T47D (cell line): ENCODE data around the gene TCF12.

Source experiments
- DNase-seq, 2 experiments: peaks; one replicate each; pipeline versions ENCODE4 v3.0.0 to v3.0.0-alpha.2; 2011 to 2012; ENCODE audit warnings: low read depth in 1 of 2, low spot score in 1 of 2
- JUND ChIP-seq: IDR thresholded peaks from 2 replicates; pipeline ENCODE4 v1.6.1; 2012; ENCODE audit warnings: low read depth
- in situ Hi-C: cut with HindIII; loops from 2 replicates; pipeline ENCODE4 v1.10.0; 2016; ENCODE audit warnings: low sequenced_read_pairs, low pct_unique_long_range_greater_than_20kb

The TCF12 gene

GRCh38 chr15:57122080-57122840 is 203.8 kb downstream of the TCF12 start:
- DNase-seq, result no peak
- in situ Hi-C loops, result no loop called here
- TF ChIP-seq JUND, result no peak

- in situ Hi-C loops, result no loop called here
- no peak for DNase-seq
- TF ChIP-seq JUND, result no peak
Observed at GRCh38 chr15:57124036-57124435, 205.6 kb downstream of the TCF12 start.

- TF ChIP-seq JUND, result no peak
- in situ Hi-C loops, result no loop called here
- DNase-seq, result no peak
Observed at GRCh38 chr15:57129064-57129463, 210.6 kb downstream of the TCF12 start.

- no peak for DNase-seq
- TF ChIP-seq JUND, result no peak
- in situ Hi-C loops, result no loop called here
Observed at GRCh38 chr15:57130956-57131355, 212.5 kb downstream of the TCF12 start.

- no peak for TF ChIP-seq JUND
- in situ Hi-C loops, result no loop called here
- no peak for DNase-seq
Observed at GRCh38 chr15:57133127-57133968, 214.9 kb downstream of the TCF12 start.

GRCh38 chr15:57134071-57134605 is 215.7 kb downstream of the TCF12 start:
- no peak for DNase-seq
- in situ Hi-C loops, result no loop called here
- TF ChIP-seq JUND, result no peak

GRCh38 chr15:57134851-57135250 is 216.4 kb downstream of the TCF12 start:
- DNase-seq, result no peak
- no peak for TF ChIP-seq JUND
- in situ Hi-C loops, result no loop called here

GRCh38 chr15:57135800-57136199 is 217.4 kb downstream of the TCF12 start:
- no peak for TF ChIP-seq JUND
- in situ Hi-C loops, result no loop called here
- DNase-seq, result no peak

GRCh38 chr15:57138349-57138788 is 219.9 kb downstream of the TCF12 start:
- no peak for TF ChIP-seq JUND
- peak; percentile 19 to 61 for DNase-seq
- in situ Hi-C loops, result no loop called here

- in situ Hi-C loops, result no loop called here
- no peak for TF ChIP-seq JUND
- no peak for DNase-seq
Observed at GRCh38 chr15:57143511-57144078, 225.2 kb downstream of the TCF12 start.

GRCh38 chr15:57144448-57144847 is 226.0 kb downstream of the TCF12 start:
- in situ Hi-C loops, result no loop called here

GRCh38 chr15:57146506-57147201 is 228.2 kb downstream of the TCF12 start:
- in situ Hi-C loops, result no loop called here
- TF ChIP-seq JUND, result no peak
- peak; percentile 5 to 56 for DNase-seq

More at GRCh38 chr15:57144448-57144847, 226.0 kb downstream of the TCF12 start:
- TF ChIP-seq JUND, result no peak
- no peak for DNase-seq
